Measurements from ENCODE around the gene FAM229B.

The FAM229B gene

GRCh38 chr6:112139052-112139451 is 51.7 kb downstream of the FAM229B start:
- no peak for DNase-seq (ENCODE audit: low read depth, low spot score)
- Histone ChIP-seq H3K9me3 (ENCODE audit: low read depth, low read length) (no peaks in the 10 kb centered on the region), H3K9ac (ENCODE audit: insufficient read length) (no peak overlapping the region), H3K4me3 (no peak overlapping the region), H3K36me3 (ENCODE audit: insufficient read depth, low read length) (no peaks in the 10 kb centered on the region), H3K27ac (no peak overlapping the region)
- no peak for TF ChIP-seq POLR2AphosphoS5 (IDR thresholded peaks at IDR 0.05; ENCODE audit: borderline replicate concordance, low read depth, low read length)
- TF ChIP-seq EZH2 (IDR thresholded peaks at IDR 0.05): no peak
- TF ChIP-seq FOXP2 (optimal IDR thresholded peaks at IDR 0.05; ENCODE audit: control extremely low read depth, extremely low read length, insufficient read depth): no peak

GRCh38 chr6:112141707-112142106 is 54.3 kb downstream of the FAM229B start:
- no peak overlapping the region for H3K4me3 ChIP-seq
- H3K36me3 ChIP-seq (ENCODE audit: insufficient read depth, low read length): no peaks in the 10 kb centered on the region
- H3K27ac ChIP-seq: no peak overlapping the region
- no peak overlapping the region for H3K9ac ChIP-seq (ENCODE audit: insufficient read length)
- DNase-seq (ENCODE audit: low read depth, low spot score): no peak
- TF ChIP-seq FOXP2 (optimal IDR thresholded peaks at IDR 0.05; ENCODE audit: control extremely low read depth, extremely low read length, insufficient read depth): no peak
- no peak for TF ChIP-seq EZH2 (IDR thresholded peaks at IDR 0.05)
- TF ChIP-seq POLR2AphosphoS5 (IDR thresholded peaks at IDR 0.05; ENCODE audit: borderline replicate concordance, low read depth, low read length): no peak
- H3K9me3 ChIP-seq (ENCODE audit: low read depth, low read length): no peaks in the 10 kb centered on the region

GRCh38 chr6:112144145-112144926 is 56.9 kb downstream of the FAM229B start:
- Histone ChIP-seq H3K27ac (no peak overlapping the region; the same call in 1 of the 2 replicates), H3K9ac (ENCODE audit: insufficient read length) (no peak overlapping the region), H3K36me3 (ENCODE audit: insufficient read depth, low read length) (no peaks in the 10 kb centered on the region), H3K9me3 (ENCODE audit: low read depth, low read length) (no peaks in the 10 kb centered on the region), H3K4me3 (peak overlapping the region; percentile 66)
- peak; percentile 37 for DNase-seq (ENCODE audit: low read depth, low spot score)
- TF ChIP-seq EZH2 (IDR thresholded peaks at IDR 0.05) (no peak), FOXP2 (optimal IDR thresholded peaks at IDR 0.05; ENCODE audit: control extremely low read depth, extremely low read length, insufficient read depth) (no peak), POLR2AphosphoS5 (IDR thresholded peaks at IDR 0.05; ENCODE audit: borderline replicate concordance, low read depth, low read length) (no peak; the same call in 1 of the 2 replicates)

DNA sequence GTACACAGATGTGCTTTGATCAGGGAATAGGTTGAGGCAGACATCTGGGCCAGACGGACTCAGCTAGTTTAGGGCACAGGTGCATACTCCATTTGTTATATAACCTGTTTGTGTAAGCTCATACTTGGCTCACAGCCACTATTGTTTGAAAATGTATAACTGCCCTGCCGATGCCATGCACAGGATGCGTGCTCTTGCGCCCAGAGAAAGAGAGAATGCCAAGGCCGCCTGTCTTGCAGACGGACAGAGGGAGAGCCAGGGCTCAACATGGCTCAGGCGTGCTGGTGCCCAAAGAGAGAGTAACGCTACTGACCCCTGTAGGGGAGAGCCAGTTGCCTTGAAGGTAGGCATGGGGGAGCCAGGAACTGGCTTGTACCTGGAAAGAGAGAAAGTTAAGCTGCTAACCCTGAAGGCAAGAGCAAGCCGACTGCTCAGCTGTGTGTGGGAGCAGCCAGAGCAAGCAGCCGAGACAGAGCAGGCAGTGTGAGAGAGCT is 57.7 kb downstream of the FAM229B start:
- Histone ChIP-seq H3K36me3 (ENCODE audit: insufficient read depth, low read length) (no peaks in the 10 kb centered on the region), H3K9me3 (ENCODE audit: low read depth, low read length) (no peaks in the 10 kb centered on the region), H3K9ac (ENCODE audit: insufficient read length) (no peak overlapping the region), H3K27ac (no peak overlapping the region), H3K4me3 (no peak overlapping the region)
- DNase-seq (ENCODE audit: low read depth, low spot score): no peak
- TF ChIP-seq POLR2AphosphoS5 (IDR thresholded peaks at IDR 0.05; ENCODE audit: borderline replicate concordance, low read depth, low read length) (no peak), FOXP2 (optimal IDR thresholded peaks at IDR 0.05; ENCODE audit: control extremely low read depth, extremely low read length, insufficient read depth) (no peak), EZH2 (IDR thresholded peaks at IDR 0.05) (no peak)

DNA sequence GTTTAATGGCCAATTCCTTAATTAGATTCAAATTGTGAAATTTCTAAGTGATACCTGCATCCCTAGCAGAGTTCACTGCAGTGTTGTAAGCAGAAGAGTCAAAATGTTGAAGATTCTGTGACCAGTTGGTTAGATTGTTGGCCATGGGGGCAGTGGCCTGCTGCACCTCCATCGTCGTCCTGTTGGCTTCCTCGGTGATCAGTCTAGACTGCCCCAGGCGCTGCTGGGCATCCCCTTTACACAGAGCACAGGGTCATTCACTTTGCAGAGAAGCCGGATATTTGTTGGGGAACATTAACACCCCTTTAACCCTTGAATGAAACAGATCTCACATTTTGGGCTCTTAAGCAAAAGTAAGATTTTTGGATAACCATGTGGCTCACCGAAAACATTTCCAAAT is 60.7 kb downstream of the FAM229B start:
- Histone ChIP-seq H3K27ac (no peak overlapping the region), H3K36me3 (ENCODE audit: insufficient read depth, low read length) (no peaks in the 10 kb centered on the region), H3K4me3 (no peak overlapping the region), H3K9ac (ENCODE audit: insufficient read length) (no peak overlapping the region), H3K9me3 (ENCODE audit: low read depth, low read length) (no peaks in the 10 kb centered on the region)
- TF ChIP-seq POLR2AphosphoS5 (IDR thresholded peaks at IDR 0.05; ENCODE audit: borderline replicate concordance, low read depth, low read length): no peak
- no peak for TF ChIP-seq EZH2 (IDR thresholded peaks at IDR 0.05)
- TF ChIP-seq FOXP2 (optimal IDR thresholded peaks at IDR 0.05; ENCODE audit: control extremely low read depth, extremely low read length, insufficient read depth): no peak
- no peak for DNase-seq (ENCODE audit: low read depth, low spot score)

DNA sequence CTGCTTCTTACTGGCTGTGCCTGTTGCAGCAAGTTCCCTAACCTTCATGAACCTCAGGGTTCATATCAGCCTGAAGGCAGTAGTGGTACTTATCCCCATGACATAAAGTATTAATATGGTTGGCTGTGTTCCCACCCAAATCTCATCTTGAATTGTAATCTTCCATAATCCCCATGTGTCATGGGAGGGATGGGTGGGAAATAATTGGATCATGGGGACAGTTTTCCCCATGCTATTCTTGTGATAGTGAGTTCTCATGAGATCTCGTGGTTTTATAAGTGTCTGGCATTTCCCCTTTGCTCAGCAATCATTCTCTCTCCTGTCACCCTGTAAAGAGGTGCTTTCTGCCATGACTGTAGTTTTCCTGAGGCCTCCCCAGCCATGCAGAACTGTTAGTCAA is 61.8 kb downstream of the FAM229B start:
- H3K27ac ChIP-seq: peak overlapping the region; percentile 86
- no peaks in the 10 kb centered on the region for H3K9me3 ChIP-seq (ENCODE audit: low read depth, low read length)
- no peaks in the 10 kb centered on the region for H3K36me3 ChIP-seq (ENCODE audit: insufficient read depth, low read length)
- DNase-seq (ENCODE audit: low read depth, low spot score): peak; percentile 76
- no peak overlapping the region for H3K9ac ChIP-seq (ENCODE audit: insufficient read length)
- H3K4me3 ChIP-seq: peak overlapping the region; percentile 59
- TF ChIP-seq POLR2AphosphoS5 (IDR thresholded peaks at IDR 0.05; ENCODE audit: borderline replicate concordance, low read depth, low read length): peak; percentile 13; the same call in 1 of the 2 replicates
- TF ChIP-seq EZH2 (IDR thresholded peaks at IDR 0.05): no peak

DNA sequence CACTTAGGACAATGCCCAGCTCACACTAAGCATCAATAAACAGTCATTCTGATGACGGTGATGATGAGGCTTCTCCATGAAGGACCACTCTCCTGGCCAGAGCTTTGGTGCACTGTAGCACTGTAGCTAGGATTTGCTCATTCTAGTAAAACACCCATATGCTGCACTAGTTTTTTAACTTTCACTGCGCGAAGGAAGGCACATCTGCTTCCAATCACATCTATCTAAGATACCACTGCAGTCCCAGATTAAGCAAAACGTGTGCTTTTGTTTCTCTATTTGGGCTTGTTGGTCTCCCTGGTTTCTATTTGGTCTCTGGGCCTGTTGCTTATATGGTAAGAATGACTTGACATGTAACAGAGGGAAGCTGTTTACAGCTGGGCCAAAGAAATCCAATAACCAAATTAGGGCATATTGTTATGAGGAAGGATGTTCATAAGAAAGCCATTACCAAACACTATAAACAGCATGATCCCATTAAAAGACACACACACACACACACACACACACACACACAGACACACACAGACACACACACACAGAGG is 62.4 kb downstream of the FAM229B start:
- peak overlapping the region; percentile 86 for H3K27ac ChIP-seq
- DNase-seq (ENCODE audit: low read depth, low spot score): peak; percentile 53
- TF ChIP-seq EZH2 (IDR thresholded peaks at IDR 0.05): no peak
- TF ChIP-seq FOXP2 (optimal IDR thresholded peaks at IDR 0.05; ENCODE audit: control extremely low read depth, extremely low read length, insufficient read depth): no peak
- TF ChIP-seq POLR2AphosphoS5 (IDR thresholded peaks at IDR 0.05; ENCODE audit: borderline replicate concordance, low read depth, low read length): no peak
- H3K9ac ChIP-seq (ENCODE audit: insufficient read length): no peak overlapping the region
- peak overlapping the region; percentile 59 for H3K4me3 ChIP-seq
- H3K9me3 ChIP-seq (ENCODE audit: low read depth, low read length): no peaks in the 10 kb centered on the region
- no peaks in the 10 kb centered on the region for H3K36me3 ChIP-seq (ENCODE audit: insufficient read depth, low read length)

- no peak for TF ChIP-seq FOXP2 (optimal IDR thresholded peaks at IDR 0.05; ENCODE audit: control extremely low read depth, extremely low read length, insufficient read depth)
- no peak for TF ChIP-seq POLR2AphosphoS5 (IDR thresholded peaks at IDR 0.05; ENCODE audit: borderline replicate concordance, low read depth, low read length)
- no peak for TF ChIP-seq EZH2 (IDR thresholded peaks at IDR 0.05)
- no peak for DNase-seq (ENCODE audit: low read depth, low spot score)
- Histone ChIP-seq H3K4me3 (peak overlapping the region; percentile 59; the same call in 1 of the 2 replicates), H3K27ac (peak overlapping the region; percentile 86; the same call in 1 of the 2 replicates), H3K9ac (ENCODE audit: insufficient read length) (peak overlapping the region; percentile 17), H3K36me3 (ENCODE audit: insufficient read depth, low read length) (no peaks in the 10 kb centered on the region), H3K9me3 (ENCODE audit: low read depth, low read length) (no peaks in the 10 kb centered on the region)
These were observed 63.0 kb downstream of the FAM229B start for GRCh38 chr6:112150363-112150762.

All from SK-N-MC (cell line).